SU-DHL-6 (cell line): ENCODE measurements around the gene AIFM2.

Experiments used
- H2AFZ ChIP-seq: fragments of 200-600 bp; sonication (generic); 2 replicates; pipeline ENCODE4 v1.6.1; 2014; ENCODE audit warnings: low read depth, mild to moderate bottlenecking, moderate library complexity, mixed read lengths, antibody characterized with exemption, low read length; ENCODE audit not compliant: severe bottlenecking
- H3F3A ChIP-seq: fragments of 200-600 bp; shearing (Covaris generic); 2 replicates; pipeline ENCODE4 v1.6.0; 2016; ENCODE audit warnings: antibody characterized with exemption, mild to moderate bottlenecking; ENCODE audit not compliant: insufficient read depth
- H3K27ac ChIP-seq: fragments of 200-600 bp; sonication (generic); 2 replicates; pipeline ENCODE4 v1.5.1; 2016; ENCODE audit warnings: low read depth, mild to moderate bottlenecking, low read length, moderate library complexity, mixed read lengths
- H3K27me3 ChIP-seq: fragments of 200-600 bp; sonication (generic), shearing (Covaris generic); 2 replicates; pipeline ENCODE4 v1.6.0; 2014; ENCODE audit warnings: mild to moderate bottlenecking, low read length
- H3K36me3 ChIP-seq: fragments of 200-600 bp; sonication (generic); 2 replicates; pipeline ENCODE4 v1.6.1; 2014; ENCODE audit warnings: mild to moderate bottlenecking, low read length, mixed read lengths
- H3K4me2 ChIP-seq: fragments of 300-600, 200-600 bp; shearing (Covaris generic), sonication (generic); 2 replicates; pipeline ENCODE4 v1.6.0; 2014; ENCODE audit warnings: low read length, low read depth, mild to moderate bottlenecking; ENCODE audit not compliant: poor library complexity, severe bottlenecking
- H3K4me3 ChIP-seq: fragments of 200-600 bp; sonication (generic); 2 replicates; pipeline ENCODE4 v1.5.1; 2014; ENCODE audit warnings: antibody characterized with exemption, low read length, mild to moderate bottlenecking, mixed read lengths; ENCODE audit not compliant: insufficient read depth, poor library complexity, severe bottlenecking
- H3K79me2 ChIP-seq: fragments of 200-600 bp; sonication (generic); 2 replicates; pipeline ENCODE4 v1.6.1; 2014; ENCODE audit warnings: mild to moderate bottlenecking, low read length, moderate library complexity; ENCODE audit not compliant: insufficient read depth
- H3K9ac ChIP-seq: fragments of 200-600 bp; sonication (generic); 2 replicates; pipeline ENCODE4 v1.7.0; 2014; ENCODE audit warnings: mild to moderate bottlenecking, low read length
- H3K9me2 ChIP-seq: fragments of 200-600 bp; sonication (generic); replicated peaks from 2 replicates; pipeline ENCODE4 v1.6.1; 2014; ENCODE audit warnings: low read length; ENCODE audit not compliant: insufficient read depth
- H3K9me3 ChIP-seq: fragments of 200-600 bp; sonication (generic); 2 replicates; pipeline ENCODE4 v1.6.1; 2014; ENCODE audit warnings: low read length, mixed read lengths; ENCODE audit not compliant: insufficient read depth
- H4K20me1 ChIP-seq: fragments of 200-600 bp; sonication (generic); 2 replicates; pipeline ENCODE4 v1.6.1; 2014; ENCODE audit warnings: low read depth, mild to moderate bottlenecking, antibody characterized with exemption, low read length, moderate library complexity, mixed read lengths
- CTCF ChIP-seq: fragments of 200-600 bp; sonication (generic); IDR thresholded peaks from one replicate; pipeline ENCODE4 v1.5.1; 2017; ENCODE audit warnings: antibody characterized with exemption, mild to moderate bottlenecking, low read length, moderate library complexity; ENCODE audit not compliant: insufficient read depth, poor library complexity, severe bottlenecking
- EZH2phosphoT487 ChIP-seq: fragments of 200-600 bp; sonication (generic), shearing (Covaris generic); conservative IDR thresholded peaks from 2 replicates; pipeline ENCODE4 v1.6.1; 2018; ENCODE audit warnings: mild to moderate bottlenecking, antibody characterized with exemption, low read length, moderate library complexity, mixed read lengths

AIFM2 gene

DNA sequence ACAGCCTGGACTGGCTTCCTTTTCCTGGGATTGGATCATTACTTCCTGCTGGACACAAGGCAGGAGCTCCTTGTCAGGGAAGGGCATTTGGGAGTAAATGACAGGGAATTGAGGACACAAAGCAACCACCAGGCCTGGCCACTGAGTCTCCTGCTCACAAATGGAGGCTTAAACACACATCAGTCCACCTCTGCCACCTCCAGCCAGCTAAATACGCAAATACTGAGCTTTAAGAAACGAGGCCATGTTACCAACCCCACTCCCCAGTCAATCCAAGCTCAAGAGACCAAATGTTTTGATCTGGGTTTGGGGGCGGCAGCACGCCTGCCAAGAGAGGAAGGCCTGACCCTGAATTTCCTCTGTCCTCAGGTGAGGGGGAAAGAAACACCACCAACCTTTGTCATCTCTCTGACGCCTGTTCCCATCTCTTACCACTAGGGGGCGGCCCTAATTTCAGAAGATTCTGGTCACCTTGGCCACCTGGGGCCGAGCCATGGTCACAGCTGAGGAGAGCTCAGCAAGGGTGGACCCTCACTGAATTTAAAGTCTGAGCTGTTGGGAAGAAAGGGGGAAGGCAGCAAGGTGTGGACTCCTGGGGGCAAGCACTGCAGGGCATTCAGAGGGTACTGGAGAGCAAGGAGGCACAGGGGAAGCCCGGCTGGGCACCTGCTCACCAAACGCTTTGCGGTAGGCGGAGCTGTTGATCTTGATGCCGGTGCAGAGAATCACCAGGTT, 16.5 kb downstream of the AIFM2 start:
- H3K79me2 ChIP-seq = no peaks in the 10 kb centered on the region

GRCh38 chr10:70114902-70115301, 17.7 kb downstream of the AIFM2 start:
- no peaks in the 10 kb centered on the region for H3K36me3 ChIP-seq

More for the DNA sequence above, 16.5 kb downstream of the AIFM2 start:
- Histone ChIP-seq H4K20me1 (no peaks in the 10 kb centered on the region), H3K9ac (no peak overlapping the region), H3K27ac (no peak overlapping the region), H3K4me2 (no peak overlapping the region), H3K4me3 (no peak overlapping the region), H3K27me3 (no peaks in the 10 kb centered on the region), H3K9me3 (no peaks in the 10 kb centered on the region), H3K9me2 (no peaks in the 10 kb centered on the region), H2AFZ (no peak overlapping the region), H3F3A (no peaks in the 10 kb centered on the region), H3K36me3 (no peaks in the 10 kb centered on the region)
- TF ChIP-seq EZH2phosphoT487 (no peak), CTCF (peak; percentile 98)

GRCh38 chr10:70112071-70112470, 20.6 kb downstream of the AIFM2 start:
- Histone ChIP-seq H3K27me3 (no peaks in the 10 kb centered on the region), H3K36me3 (no peaks in the 10 kb centered on the region), H3K9me3 (no peaks in the 10 kb centered on the region), H2AFZ (no peak overlapping the region), H3K9me2 (no peaks in the 10 kb centered on the region), H3K27ac (no peak overlapping the region), H3K79me2 (no peaks in the 10 kb centered on the region), H3K4me3 (no peak overlapping the region), H4K20me1 (no peaks in the 10 kb centered on the region), H3K4me2 (no peak overlapping the region), H3K9ac (no peak overlapping the region), H3F3A (no peaks in the 10 kb centered on the region)
- TF ChIP-seq EZH2phosphoT487 = no peak
- no peak for TF ChIP-seq CTCF

More at GRCh38 chr10:70114902-70115301, 17.7 kb downstream of the AIFM2 start:
- Histone ChIP-seq H4K20me1 (no peaks in the 10 kb centered on the region), H3K4me3 (no peak overlapping the region), H3K27me3 (no peaks in the 10 kb centered on the region), H3F3A (no peaks in the 10 kb centered on the region), H3K9me2 (no peaks in the 10 kb centered on the region), H2AFZ (no peak overlapping the region), H3K27ac (no peak overlapping the region), H3K79me2 (no peaks in the 10 kb centered on the region), H3K9ac (no peak overlapping the region), H3K9me3 (no peaks in the 10 kb centered on the region), H3K4me2 (no peak overlapping the region)
- TF ChIP-seq EZH2phosphoT487 (no peak), CTCF (no peak)
